Superior temporal gyrus (tissue), 1 donor: ENCODE measurements around the gene ZSCAN5C.
"Not testable (repeated sequence)": the region's sequence is repeated elsewhere in the genome, so short reads cannot be mapped to it uniquely, and the experiment has no call there.

Source experiments
- DNase-seq: peaks from one replicate; pipeline ENCODE4 v3.0.0-alpha.2; 2016; ENCODE audit errors: extremely low spot score

Gene ZSCAN5C

GRCh38 chr19:56193981-56194640 lies 8.0 kb upstream of the ZSCAN5C start:
- DNase-seq: no peak

- DNase-seq: not testable (repeated sequence)
Measured at GRCh38 chr19:56197646-56198045, 4.4 kb upstream of the ZSCAN5C start, which contains the start of gene ZSCAN5B. Gene ZSCAN5B (minus strand): TSS chr19:56197783. CDS start chr19:56193052, 4,731 bp downstream.

- no peak for DNase-seq
Measured at GRCh38 chr19:56199687-56200086, 2.4 kb upstream of the ZSCAN5C start.

GRCh38 chr19:56207581-56207980 lies 5.5 kb downstream of the ZSCAN5C start:
- DNase-seq: not testable (repeated sequence)

GRCh38 chr19:56209091-56209490 lies 7.0 kb downstream of the ZSCAN5C start:
- DNase-seq: no peak

- not testable (repeated sequence) for DNase-seq
Measured at GRCh38 chr19:56210036-56210435, 8.0 kb downstream of the ZSCAN5C start.

- DNase-seq: no peak
Measured at GRCh38 chr19:56211718-56212117, 9.6 kb downstream of the ZSCAN5C start.

GRCh38 chr19:56217039-56217949 lies 15.2 kb downstream of the ZSCAN5C start:
- no peak for DNase-seq

GRCh38 chr19:56218961-56219360 lies 16.9 kb downstream of the ZSCAN5C start:
- DNase-seq: no peak

- DNase-seq: not testable (repeated sequence)
Measured at GRCh38 chr19:56221442-56221841, 19.4 kb downstream of the ZSCAN5C start.

- DNase-seq: no peak
Measured at GRCh38 chr19:56221851-56222250, 19.8 kb downstream of the ZSCAN5C start.

GRCh38 chr19:56222901-56223300 lies 20.8 kb downstream of the ZSCAN5C start:
- no peak for DNase-seq

- no peak for DNase-seq
Measured at GRCh38 chr19:56223481-56223880, 21.4 kb downstream of the ZSCAN5C start.

- no peak for DNase-seq
Measured at GRCh38 chr19:56245121-56245740, 43.2 kb downstream of the ZSCAN5C start.

GRCh38 chr19:56245764-56246163 lies 43.7 kb downstream of the ZSCAN5C start:
- DNase-seq: not testable (repeated sequence)

- DNase-seq: not testable (repeated sequence)
Measured at GRCh38 chr19:56248736-56249338, 46.8 kb downstream of the ZSCAN5C start.

- no peak for DNase-seq
Measured at GRCh38 chr19:56252699-56253422, 50.8 kb downstream of the ZSCAN5C start.

- peak; percentile 84 for DNase-seq
Measured at GRCh38 chr19:56253737-56254136, 51.7 kb downstream of the ZSCAN5C start.

GRCh38 chr19:56258272-56258671 lies 56.2 kb downstream of the ZSCAN5C start:
- no peak for DNase-seq
